Endothelial cell of umbilical vein (primary cell): ENCODE results near the gene HIGD1A. TPM values are rescaled to one million over a fixed set of nuclear protein-coding genes. Genes with fewer than 3 reads are reported as not detected.
"Not testable (repeated sequence)": the region's sequence is repeated elsewhere in the genome, so short reads cannot be mapped to it uniquely, and the experiment has no call there.

Source experiments
- BruUV-seq: library from RNA; stranded (reverse); fragments of 400-500 nt; replicated peaks from 2 replicates; lab custom pipeline; 2021; lab: Mats Ljungman, UMichigan
- CTCF ChIA-PET: fragments of 300-600, 350-600 bp; sonication (Branson Sonifier 250); formaldehyde crosslinking; loops from one replicate; lab custom pipeline; 2021; ENCODE audit warnings: antibody characterized with exemption, inconsistent platforms; lab: Charles Lee
- POLR2A ChIA-PET: fragments of 300-600, 350-600 bp; sonication (Branson Sonifier 250); formaldehyde crosslinking; loops from one replicate; lab custom pipeline; 2021; ENCODE audit warnings: antibody characterized with exemption, inconsistent platforms; lab: Charles Lee
- DNase-seq: peaks from one replicate; pipeline ENCODE4 v3.0.0-alpha.2; 2011; ENCODE audit warnings: low read depth, low spot score
- FAIRE-seq: peaks from 2 replicates; lab custom pipeline; 2011; peaks lifted over from hg19 to GRCh38; lab: Jason Lieb, UNC
- H2AFZ ChIP-seq: 2 replicates; pipeline ENCODE4 v1.6.0; 2012; ENCODE audit warnings: low read depth, low read length, control low read depth, inconsistent platforms
- H3K27ac ChIP-seq: 2 replicates; pipeline ENCODE4 v1.5.1; 2011; ENCODE audit warnings: low read depth, mild to moderate bottlenecking, control low read depth, low read length, moderate library complexity; ENCODE audit not compliant: insufficient read depth
- H3K27me3 ChIP-seq, 2 experiments: 2 replicates each; pipeline versions ENCODE4 v1.6.0 to v1.6.1; 2011; ENCODE audit warnings: low read length in 2 of 2, mixed read lengths in 1 of 2; ENCODE audit not compliant: control insufficient read depth in 2 of 2, insufficient read depth in 2 of 2
- H3K36me3 ChIP-seq, 2 experiments: 2 replicates in 1 of 2; 3 replicates in 1 of 2; pipeline ENCODE4 v1.5.1; 2011; ENCODE audit warnings: low read length in 2 of 2, mild to moderate bottlenecking in 1 of 2, moderate library complexity in 1 of 2; ENCODE audit not compliant: control insufficient read depth in 2 of 2, insufficient read depth in 2 of 2; ENCODE audit errors: extremely low read depth in 1 of 2
- H3K4me1 ChIP-seq: 3 replicates; pipeline ENCODE4 v1.5.1; 2011; ENCODE audit warnings: mild to moderate bottlenecking, low read length; ENCODE audit not compliant: control insufficient read depth, insufficient read depth; ENCODE audit errors: extremely low read depth
- H3K4me2 ChIP-seq: 2 replicates; pipeline ENCODE4 v1.6.1; 2011; ENCODE audit warnings: low read length, control low read depth, mixed read lengths; ENCODE audit not compliant: insufficient read depth
- H3K4me3 ChIP-seq, 3 experiments: fragments of 200-600 bp in 1 of 3; sonication (generic), shearing (Covaris generic) in 1 of 3; replicated peaks in 1 of 3; 2 replicates each; pipeline ENCODE4 v1.5.1; 2011 to 2016; ENCODE audit warnings: control low read depth in 3 of 3, low read length in 3 of 3, mild to moderate bottlenecking in 2 of 3, inconsistent platforms in 1 of 3, low read depth in 1 of 3, moderate library complexity in 1 of 3; ENCODE audit not compliant: insufficient read depth in 1 of 3
- H3K79me2 ChIP-seq: 2 replicates; pipeline ENCODE4 v1.6.0; 2012; ENCODE audit warnings: low read length, inconsistent platforms; ENCODE audit not compliant: control insufficient read depth, insufficient read depth
- H3K9ac ChIP-seq: replicated peaks from 2 replicates; pipeline ENCODE3; 2011; ENCODE audit warnings: low read length, control low read depth; ENCODE audit not compliant: insufficient read depth; ENCODE audit errors: extremely low read depth
- H3K9me1 ChIP-seq: replicated peaks from 3 replicates; pipeline ENCODE4 v1.6.0; 2011; ENCODE audit warnings: mild to moderate bottlenecking, low read length; ENCODE audit not compliant: control insufficient read depth, insufficient read depth; ENCODE audit errors: extremely low read depth
- H3K9me3 ChIP-seq: replicated peaks from 2 replicates; pipeline ENCODE4 v1.5.1; 2012; ENCODE audit warnings: low read length, inconsistent platforms; ENCODE audit not compliant: control insufficient read depth, insufficient read depth
- H4K20me1 ChIP-seq: replicated peaks from 2 replicates; pipeline ENCODE3; 2011; ENCODE audit warnings: mild to moderate bottlenecking, low read length; ENCODE audit not compliant: control insufficient read depth, insufficient read depth; ENCODE audit errors: extremely low read depth
- EZH2 ChIP-seq: IDR thresholded peaks from 2 replicates; pipeline ENCODE4 v1.6.1; 2012; ENCODE audit warnings: borderline replicate concordance, low read depth, mild to moderate bottlenecking, moderate library complexity, low read length, inconsistent platforms; ENCODE audit not compliant: severe bottlenecking
- FOS ChIP-seq: IDR thresholded peaks from 2 replicates; pipeline ENCODE4 v1.6.1; 2011; ENCODE audit warnings: mild to moderate bottlenecking, low read length, moderate library complexity, borderline replicate concordance; ENCODE audit not compliant: insufficient read depth
- JUN ChIP-seq: IDR thresholded peaks from 2 replicates; pipeline ENCODE4 v1.6.1; 2011; ENCODE audit warnings: borderline replicate concordance, low read depth; ENCODE audit not compliant: insufficient read length, insufficient read depth
- MYC ChIP-seq: IDR thresholded peaks from one replicate; pipeline ENCODE4 v1.6.1; 2011; ENCODE audit warnings: mild to moderate bottlenecking, low read depth, low read length
- POLR2A ChIP-seq: IDR thresholded peaks from 2 replicates; pipeline ENCODE4 v1.6.1; 2012; ENCODE audit warnings: low read depth, mild to moderate bottlenecking, control low read depth, low read length
- POLR2AphosphoS5 ChIP-seq: IDR thresholded peaks from 2 replicates; pipeline ENCODE4 v1.6.1; 2012; ENCODE audit warnings: low read depth, mild to moderate bottlenecking, control low read depth, low read length, moderate library complexity; ENCODE audit not compliant: insufficient read depth
- dilution Hi-C: fragments of 300-500 bp; cut with MboI; formaldehyde crosslinking; loops from one replicate; pipeline ENCODE4 v1.15.0; 2019; ENCODE audit warnings: low sequenced_read_pairs; ENCODE audit not compliant: extremely low pct_ligation_motif_present
- intact Hi-C: fragments of 100-400 bp; cut with micrococcal nuclease; formaldehyde crosslinking; loops from one replicate; pipeline ENCODE4 v1.10.0; 2022
- polyA plus RNA-seq, 4 experiments: library from polyadenylated mRNA; depleted of rRNA in 3 of 4; stranded (reverse) in 3 of 4; unstranded in 1 of 4; fragments of >200 nt; gene quantifications; 2 replicates each; pipeline versions ENCODE4 v1.2.1 to v1.2.3, GENCODE V29; 2011 to 2012; ENCODE audit warnings: missing spikeins in 1 of 4
- total RNA-seq: library from RNA; stranded (reverse); gene quantifications from 2 replicates; pipeline ENCODE4 v1.2.3, GENCODE V29; 2021
- TF ChIP-seq, protein P1 (sequence below): IDR thresholded peaks from 2 replicates; pipeline ENCODE4 v1.6.1; 2011; ENCODE audit not compliant: insufficient read depth, insufficient read length

Gene HIGD1A
- total and polyA plus RNA-seq, 2 donors (not counting 3 experiments of a cell fraction or from before 2014, with no cell fraction given): 59.5 to 68.9 TPM

DNA sequence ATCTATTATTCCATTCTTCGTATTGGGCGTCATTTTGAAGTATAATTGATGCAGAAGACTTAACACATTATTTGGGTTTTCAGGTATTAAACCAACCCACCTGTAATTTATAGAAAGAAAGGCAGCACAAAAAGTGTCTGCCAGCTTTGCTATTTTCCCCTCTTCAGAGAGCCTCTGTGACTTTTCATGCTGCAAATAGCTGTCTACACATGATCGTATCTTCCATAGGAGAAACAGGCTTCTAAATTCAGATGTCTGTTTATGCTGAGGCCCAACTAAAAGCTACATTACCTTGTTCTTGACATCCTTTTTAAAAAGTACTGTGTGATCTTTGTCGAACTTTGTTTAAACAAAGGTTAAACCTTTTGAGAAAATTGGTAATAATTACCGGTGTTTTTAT lies 10.0 kb upstream of the HIGD1A start:
- no TSS peak for BruUV-seq
- no peak overlapping the region for H3K4me3 ChIP-seq
- intact Hi-C loops: no loop called here
- H3K4me2 ChIP-seq: no peak overlapping the region
- H2AFZ ChIP-seq: no peak overlapping the region
- TF ChIP-seq POLR2AphosphoS5 (no peak), JUN (no peak), MYC (no peak), POLR2A (no peak), FOS (no peak), EZH2 (no peak)
- TF ChIP-seq, protein P1, sequence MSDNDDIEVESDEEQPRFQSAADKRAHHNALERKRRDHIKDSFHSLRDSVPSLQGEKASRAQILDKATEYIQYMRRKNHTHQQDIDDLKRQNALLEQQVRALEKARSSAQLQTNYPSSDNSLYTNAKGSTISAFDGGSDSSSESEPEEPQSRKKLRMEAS: no peak
- no peaks in the 10 kb centered on the region for H4K20me1 ChIP-seq
- dilution Hi-C loops: no loop called here
- no peaks in the 10 kb centered on the region for H3K9me3 ChIP-seq
- H3K27ac ChIP-seq: no peak overlapping the region
- no peaks in the 10 kb centered on the region for H3K9me1 ChIP-seq
- H3K9ac ChIP-seq: no peak overlapping the region
- FAIRE-seq (no peak), DNase-seq (no peak)
- no peaks in the 10 kb centered on the region for H3K36me3 ChIP-seq
- no peaks in the 10 kb centered on the region for H3K79me2 ChIP-seq
- no peaks in the 10 kb centered on the region for H3K4me1 ChIP-seq
- peaks cover 13 to 21% of the 10 kb centered on the region in 2 experiments for H3K27me3 ChIP-seq
- ChIA-PET CTCF (no interaction called here), POLR2A (no interaction called here)

DNA sequence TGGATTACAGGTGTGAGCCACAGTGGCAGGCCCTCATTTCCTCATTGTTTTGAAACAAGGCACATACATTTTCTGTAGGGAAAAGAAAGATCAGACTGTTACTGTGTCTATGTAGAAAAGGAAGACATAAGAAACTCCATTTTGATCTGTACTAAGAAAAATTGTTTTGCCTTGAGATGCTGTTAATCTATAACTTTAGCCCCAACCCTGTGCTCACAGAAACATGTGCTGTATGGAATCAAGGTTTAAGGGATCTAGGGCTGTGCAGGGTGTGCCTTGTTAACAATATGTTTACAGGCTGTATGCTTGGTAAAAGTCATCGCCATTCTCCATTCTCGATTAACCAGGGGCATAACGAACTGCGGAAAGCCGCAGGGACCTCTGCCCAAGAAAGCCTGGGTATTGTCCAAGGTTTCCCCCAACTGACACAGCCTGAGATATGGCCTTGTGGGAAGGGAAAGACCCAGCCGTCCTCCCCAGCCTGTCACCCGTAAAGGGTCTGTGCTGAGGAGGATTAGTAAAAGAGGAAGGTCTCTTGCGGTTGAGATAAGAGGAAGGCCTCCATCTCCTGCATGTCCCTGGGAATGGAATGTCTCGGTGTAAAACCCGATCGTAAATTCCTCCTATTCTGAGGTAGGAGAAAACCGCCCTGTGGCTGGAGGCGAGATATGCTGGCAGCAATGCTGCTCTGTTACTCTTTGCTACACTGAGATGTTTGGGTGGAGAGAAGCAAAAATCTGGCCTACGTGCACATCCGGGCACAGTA lies 7.0 kb upstream of the HIGD1A start:
- H3K4me1 ChIP-seq, H4K20me1 ChIP-seq, H3K27ac ChIP-seq, H3K36me3 ChIP-seq, H3K9ac ChIP-seq, intact Hi-C loops, H3K4me2 ChIP-seq, H3K79me2 ChIP-seq, H2AFZ ChIP-seq, FAIRE-seq, H3K4me3 ChIP-seq, dilution Hi-C loops, H3K9me3 ChIP-seq, DNase-seq, H3K9me1 ChIP-seq, POLR2A ChIA-PET, CTCF ChIA-PET, BruUV-seq: not testable (repeated sequence)
- H3K27me3 ChIP-seq: peaks cover 7 to 26% of the 10 kb centered on the region in 2 experiments

DNA sequence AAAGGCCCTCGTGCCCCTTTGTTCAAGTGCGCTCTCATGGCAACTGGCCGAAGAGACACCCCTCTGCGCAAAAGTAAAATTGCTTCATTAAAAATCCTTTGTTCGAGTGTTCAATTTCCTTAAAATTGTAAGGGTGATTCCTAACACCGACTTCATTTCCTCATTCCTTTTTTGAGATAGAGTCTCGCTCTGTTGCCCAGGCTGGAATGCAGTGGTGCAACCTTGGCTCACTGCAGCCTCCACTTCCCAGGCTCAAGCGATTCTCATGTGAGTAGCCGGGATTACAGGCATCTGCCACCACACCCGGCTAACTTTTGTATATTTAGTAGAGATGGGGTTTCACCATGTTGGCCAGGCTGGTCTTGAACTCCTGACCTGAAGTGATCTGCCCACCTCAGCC lies 6.4 kb upstream of the HIGD1A start:
- H3K27me3 ChIP-seq: peaks cover 6 to 22% of the 10 kb centered on the region in 2 experiments
- H3K36me3 ChIP-seq, H3K79me2 ChIP-seq, dilution Hi-C loops, H3K9me1 ChIP-seq, POLR2A ChIA-PET, H3K9me3 ChIP-seq, H3K4me2 ChIP-seq, H3K4me3 ChIP-seq, H3K27ac ChIP-seq, H3K9ac ChIP-seq, BruUV-seq, H2AFZ ChIP-seq, H3K4me1 ChIP-seq, intact Hi-C loops, FAIRE-seq, DNase-seq, H4K20me1 ChIP-seq: not testable (repeated sequence)
- CTCF ChIA-PET: interaction anchor here (1.0 kb wide), 1 partner anchor 29 kb away, joined by 4 read pairs; no protein-coding TSS in a partner anchor
